K562 (cell line): ENCODE results near the gene ARMH4. TPM values are rescaled to one million over a fixed set of nuclear protein-coding genes. Genes with fewer than 3 reads are reported as not detected.
A peak's percentile ranks its signal among the peaks of the same experiment; 100 is the strongest.

ENCODE experiments used
- ATAC-seq: fragments of 200-7000 bp; cut with Tn5 transposase; 3 replicates; pipeline ENCODE4 v1.9.1; 2020; ENCODE audit warnings: moderate library complexity
- BruUV-seq: library from RNA; stranded (reverse); fragments of 400-500 nt; replicated peaks from 2 replicates; lab custom pipeline; 2021; lab: Mats Ljungman, UMichigan
- CTCF ChIA-PET: fragments of 300-600 bp; formaldehyde crosslinking; extraction: SDS; loops from one replicate; lab custom pipeline; 2021; ENCODE audit warnings: low intra/inter-chr PET ratio; lab: Yijun Ruan, JAX
- POLR2A ChIA-PET: fragments of 300-600, 350-650 bp; sonication (Branson Sonifier 250); formaldehyde crosslinking; extraction: SDS; loops from one replicate; lab custom pipeline; 2021; ENCODE audit warnings: antibody characterized with exemption, inconsistent platforms; lab: Yijun Ruan, JAX
- DNase-seq, 4 experiments: peaks; one replicate each; pipeline versions ENCODE4 v3.0.0 to v3.0.0-alpha.2; 2011 to 2018; ENCODE audit warnings: low spot score in 3 of 4, mixed read lengths in 3 of 4; ENCODE audit errors: extremely low read depth in 1 of 4
- FAIRE-seq: peaks from 2 replicates; lab custom pipeline; 2011; peaks lifted over from hg19 to GRCh38; lab: Jason Lieb, UNC
- H2AFZ ChIP-seq: 2 replicates; pipeline ENCODE4 v1.6.0; 2011; ENCODE audit warnings: low read depth, low read length, control low read depth, inconsistent platforms
- H3K27ac ChIP-seq: fragments of 200-600 bp; 3 replicates; pipeline ENCODE4 v1.8.0; 2011; ENCODE audit warnings: low read depth, mild to moderate bottlenecking, control low read depth, inconsistent platforms, low read length, moderate library complexity, mixed read lengths; ENCODE audit errors: extremely low read depth
- H3K27me3 ChIP-seq, 2 experiments: fragments of 300-600 bp in 1 of 2; 2 replicates in 1 of 2; 3 replicates in 1 of 2; pipeline versions ENCODE4 v1.6.0 to v1.8.0; 2011; ENCODE audit warnings: inconsistent platforms in 2 of 2, low read length in 2 of 2, mild to moderate bottlenecking in 1 of 2, mixed read lengths in 1 of 2, moderate library complexity in 1 of 2; ENCODE audit not compliant: control insufficient read depth in 2 of 2, insufficient read depth in 2 of 2
- H3K36me3 ChIP-seq: fragments of 300-600 bp; 3 replicates; pipeline ENCODE4 v1.8.0; 2011; ENCODE audit warnings: mild to moderate bottlenecking, low read length, inconsistent platforms; ENCODE audit not compliant: control insufficient read depth, insufficient read depth
- H3K4me1 ChIP-seq, 2 experiments: fragments of 200-600 bp in 1 of 2; replicated peaks in 1 of 2; 2 replicates in 1 of 2; 3 replicates in 1 of 2; pipeline versions ENCODE4 v1.5.1 to v1.8.0; 2011; ENCODE audit warnings: inconsistent platforms in 2 of 2, low read length in 2 of 2, mild to moderate bottlenecking in 1 of 2, mixed read lengths in 1 of 2, moderate library complexity in 1 of 2; ENCODE audit not compliant: control insufficient read depth in 2 of 2, insufficient read depth in 2 of 2
- H3K4me2 ChIP-seq: 2 replicates; pipeline ENCODE4 v1.6.1; 2011; ENCODE audit warnings: low read length, control low read depth, inconsistent platforms, mixed read lengths; ENCODE audit not compliant: insufficient read depth
- H3K4me3 ChIP-seq: fragments of 200-600 bp; sonication (generic), shearing (Covaris generic); 2 replicates; pipeline ENCODE4 v1.5.1; 2016; ENCODE audit warnings: control low read depth, inconsistent platforms
- H3K79me2 ChIP-seq: fragments of 200-600 bp; 3 replicates; pipeline ENCODE4 v1.8.0; 2011; ENCODE audit warnings: low read length, inconsistent platforms; ENCODE audit not compliant: control insufficient read depth, insufficient read depth
- H3K9ac ChIP-seq, 2 experiments: 2 replicates each; pipeline versions ENCODE4 v1.6.0 to v1.6.1; 2011; ENCODE audit warnings: low read depth in 2 of 2, low read length in 2 of 2, control low read depth in 1 of 2, inconsistent platforms in 1 of 2, mild to moderate bottlenecking in 1 of 2, mixed read lengths in 1 of 2; ENCODE audit not compliant: insufficient read depth in 1 of 2
- H3K9me1 ChIP-seq: one replicate; pipeline ENCODE4 v1.6.0; 2011; ENCODE audit warnings: inconsistent platforms, mild to moderate bottlenecking, low read length, moderate library complexity; ENCODE audit not compliant: control insufficient read depth, insufficient read depth
- H3K9me3 ChIP-seq: replicated peaks from 2 replicates; pipeline ENCODE4 v1.5.1; 2011; ENCODE audit warnings: low read depth, low read length, inconsistent platforms; ENCODE audit not compliant: control insufficient read depth, insufficient read depth
- H4K20me1 ChIP-seq: replicated peaks from 2 replicates; pipeline ENCODE4 v1.6.1; 2011; ENCODE audit warnings: low read length, inconsistent platforms, mixed read lengths; ENCODE audit not compliant: control insufficient read depth, insufficient read depth
- EGR1 ChIP-seq: fragments of 450-650 bp; conservative IDR thresholded peaks from 2 replicates; pipeline ENCODE4 v1.6.1; 2017; ENCODE audit warnings: mild to moderate bottlenecking
- WGBS: fragments of 100-300 bp; shearing (Covaris generic); methylation state at CpG from one replicate; pipeline ENCODE4 v1.1.6; 2016; ENCODE audit warnings: low coverage, mixed read lengths; ENCODE audit not compliant: insufficient coverage; ENCODE audit errors: missing lambda C conversion rate; 5-methylcytosine and 5-hydroxymethylcytosine counted together
- in situ Hi-C: fragments of 300-500 bp; cut with MboI; formaldehyde crosslinking; loops from 4 replicates; pipeline ENCODE4 v1.15.0; 2018; ENCODE audit warnings: inconsistent platforms, mixed read lengths
- intact Hi-C: fragments of 100-400 bp; cut with micrococcal nuclease; formaldehyde crosslinking; loops from 2 replicates; pipeline ENCODE4 v1.14.2; 2022
- polyA plus RNA-seq, 8 experiments: library from polyadenylated mRNA; depleted of rRNA in 4 of 8; stranded (reverse) in 5 of 8; unstranded in 3 of 8; fragments of >200 nt; fragmentation: Nextera tagmentation in 2 of 8; fragmentation: Illumina TruSeq in 1 of 8; extraction: Ambion mirVana in 2 of 8; extraction: Trizol in 1 of 8; gene quantifications; 2 replicates each; pipeline versions ENCODE4 v1.2.1 to v1.2.3, GENCODE V29; 2011 to 2014; ENCODE audit warnings: inconsistent platforms in 1 of 8, missing spikeins in 1 of 8
- total RNA-seq, 7 experiments: library from RNA; depleted of rRNA in 6 of 7; stranded (reverse); fragments of >200 nt in 6 of 7; fragmentation: Illumina TruSeq in 2 of 7; extraction: Trizol in 2 of 7; gene quantifications; 2 replicates each; pipeline versions ENCODE4 v1.2.1 to v1.2.3, GENCODE V29; 2011 to 2021; ENCODE audit warnings: low replicate concordance in 1 of 7
- TF ChIP-seq, protein P1 (sequence below): sonication (generic); formaldehyde crosslinking; IDR thresholded peaks from 2 replicates; pipeline ENCODE4 v1.8.1; 2022; ENCODE audit warnings: missing genetic modification reagents
- TF ChIP-seq, protein P2 (sequence below), 2 experiments: fragments of 450-650 bp; formaldehyde crosslinking in 1 of 2; IDR thresholded peaks; 2 replicates each; pipeline versions ENCODE4 v1.4.0 to v1.6.1; 2014 to 2020; ENCODE audit warnings: mild to moderate bottlenecking in 2 of 2, borderline replicate concordance in 1 of 2, low read depth in 1 of 2

The ARMH4 gene
- total and polyA plus RNA-seq, 9 of the 15 experiments (the other 6 are each of a cell fraction or from before 2014, with no cell fraction given) = 0.06 to 0.98 (median 0.07) TPM; not detected in 2

- Histone ChIP-seq H2AFZ (no peak overlapping the region), H3K79me2 (no peaks in the 10 kb centered on the region), H3K36me3 (no peaks in the 10 kb centered on the region), H3K27me3 (no peaks in the 10 kb centered on the region), H3K9me1 (no peaks in the 10 kb centered on the region), H3K4me2 (no peak overlapping the region), H3K27ac (no peak overlapping the region), H3K4me3 (no peak overlapping the region), H4K20me1 (no peaks in the 10 kb centered on the region), H3K9me3 (no peaks in the 10 kb centered on the region), H3K4me1 (no peaks in the 10 kb centered on the region), H3K9ac (no peak overlapping the region)
- DNase-seq (no peak), FAIRE-seq (no peak), ATAC-seq (no peak)
- intact Hi-C loops (no loop called here), in situ Hi-C loops (loop anchor here (25.0 kb wide), 1 partner anchor 244 kb away; no protein-coding TSS in a partner anchor)
- ChIA-PET CTCF (no interaction called here), POLR2A (no interaction called here)
- BruUV-seq = no TSS peak
- 0% methylated on average over 5 of the region's 5 CpGs for WGBS
- TF ChIP-seq, protein P1, sequence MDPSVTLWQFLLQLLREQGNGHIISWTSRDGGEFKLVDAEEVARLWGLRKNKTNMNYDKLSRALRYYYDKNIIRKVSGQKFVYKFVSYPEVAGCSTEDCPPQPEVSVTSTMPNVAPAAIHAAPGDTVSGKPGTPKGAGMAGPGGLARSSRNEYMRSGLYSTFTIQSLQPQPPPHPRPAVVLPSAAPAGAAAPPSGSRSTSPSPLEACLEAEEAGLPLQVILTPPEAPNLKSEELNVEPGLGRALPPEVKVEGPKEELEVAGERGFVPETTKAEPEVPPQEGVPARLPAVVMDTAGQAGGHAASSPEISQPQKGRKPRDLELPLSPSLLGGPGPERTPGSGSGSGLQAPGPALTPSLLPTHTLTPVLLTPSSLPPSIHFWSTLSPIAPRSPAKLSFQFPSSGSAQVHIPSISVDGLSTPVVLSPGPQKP (CRISPR knock-in tag) = no peak
- peak; percentile 41 for TF ChIP-seq EGR1
These were observed 33.8 kb downstream of the ARMH4 start for GRCh38 chr14:58118097-58118815.

GRCh38 chr14:58109744-58110143, 42.3 kb downstream of the ARMH4 start:
- intact Hi-C loops = loop anchor here (2.0 to 5.0 kb wide), 2 partner anchors 128 to 253 kb away; no protein-coding TSS in a partner anchor
- no peak overlapping the region for H2AFZ ChIP-seq
- H3K27me3 ChIP-seq = no peaks in the 10 kb centered on the region
- BruUV-seq = no TSS peak
- no peak overlapping the region for H3K4me2 ChIP-seq
- ATAC-seq = no peak
- H3K36me3 ChIP-seq = no peaks in the 10 kb centered on the region
- CTCF ChIA-PET = no interaction called here
- H3K9me1 ChIP-seq = no peaks in the 10 kb centered on the region
- DNase-seq = no peak
- no peak overlapping the region for H3K4me3 ChIP-seq
- H4K20me1 ChIP-seq = no peaks in the 10 kb centered on the region
- in situ Hi-C loops = loop anchor here (25.0 kb wide), 1 partner anchor 253 kb away; no protein-coding TSS in a partner anchor
- no peak for FAIRE-seq
- H3K79me2 ChIP-seq = no peaks in the 10 kb centered on the region
- 4% methylated on average over 3 of the region's 3 CpGs for WGBS
- no peak overlapping the region for H3K9ac ChIP-seq
- H3K27ac ChIP-seq = no peak overlapping the region
- POLR2A ChIA-PET = no interaction called here
- no peaks in the 10 kb centered on the region for H3K4me1 ChIP-seq
- H3K9me3 ChIP-seq = no peaks in the 10 kb centered on the region
- TF ChIP-seq, protein P2, sequence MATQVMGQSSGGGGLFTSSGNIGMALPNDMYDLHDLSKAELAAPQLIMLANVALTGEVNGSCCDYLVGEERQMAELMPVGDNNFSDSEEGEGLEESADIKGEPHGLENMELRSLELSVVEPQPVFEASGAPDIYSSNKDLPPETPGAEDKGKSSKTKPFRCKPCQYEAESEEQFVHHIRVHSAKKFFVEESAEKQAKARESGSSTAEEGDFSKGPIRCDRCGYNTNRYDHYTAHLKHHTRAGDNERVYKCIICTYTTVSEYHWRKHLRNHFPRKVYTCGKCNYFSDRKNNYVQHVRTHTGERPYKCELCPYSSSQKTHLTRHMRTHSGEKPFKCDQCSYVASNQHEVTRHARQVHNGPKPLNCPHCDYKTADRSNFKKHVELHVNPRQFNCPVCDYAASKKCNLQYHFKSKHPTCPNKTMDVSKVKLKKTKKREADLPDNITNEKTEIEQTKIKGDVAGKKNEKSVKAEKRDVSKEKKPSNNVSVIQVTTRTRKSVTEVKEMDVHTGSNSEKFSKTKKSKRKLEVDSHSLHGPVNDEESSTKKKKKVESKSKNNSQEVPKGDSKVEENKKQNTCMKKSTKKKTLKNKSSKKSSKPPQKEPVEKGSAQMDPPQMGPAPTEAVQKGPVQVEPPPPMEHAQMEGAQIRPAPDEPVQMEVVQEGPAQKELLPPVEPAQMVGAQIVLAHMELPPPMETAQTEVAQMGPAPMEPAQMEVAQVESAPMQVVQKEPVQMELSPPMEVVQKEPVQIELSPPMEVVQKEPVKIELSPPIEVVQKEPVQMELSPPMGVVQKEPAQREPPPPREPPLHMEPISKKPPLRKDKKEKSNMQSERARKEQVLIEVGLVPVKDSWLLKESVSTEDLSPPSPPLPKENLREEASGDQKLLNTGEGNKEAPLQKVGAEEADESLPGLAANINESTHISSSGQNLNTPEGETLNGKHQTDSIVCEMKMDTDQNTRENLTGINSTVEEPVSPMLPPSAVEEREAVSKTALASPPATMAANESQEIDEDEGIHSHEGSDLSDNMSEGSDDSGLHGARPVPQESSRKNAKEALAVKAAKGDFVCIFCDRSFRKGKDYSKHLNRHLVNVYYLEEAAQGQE (IDR thresholded peaks at IDR 0.05; ENCODE audit: borderline replicate concordance) = peak; percentile 60; the same call in 1 of the 2 replicates
- TF ChIP-seq, protein P2 (CRISPR knock-in tag; IDR thresholded peaks at IDR 0.05; ENCODE audit: low read depth) = no peak
